HCT116 (cell line): ENCODE data around the gene A2M. TPM values are rescaled to one million over a fixed set of nuclear protein-coding genes. Genes with fewer than 3 reads are reported as not detected.
A peak's percentile ranks its signal among the peaks of the same experiment; 100 is the strongest.

Experiments used
- ATAC-seq: fragments of 200-7000 bp; cut with Tn5 transposase; 2 replicates; pipeline ENCODE4 v1.9.1; 2020; ENCODE audit warnings: mild to moderate bottlenecking, moderate library complexity
- BruUV-seq: library from RNA; stranded (reverse); fragments of 400-500 nt; replicated peaks from 2 replicates; lab custom pipeline; 2021; lab: Mats Ljungman, UMichigan
- CTCF ChIA-PET: fragments of 300-600 bp; sonication (Branson Sonifier 250); formaldehyde crosslinking; loops from one replicate; lab custom pipeline; 2021; ENCODE audit warnings: antibody characterized with exemption; lab: Charles Lee
- POLR2A ChIA-PET: fragments of 300-600, 350-600 bp; sonication (Branson Sonifier 250); formaldehyde crosslinking; loops from one replicate; lab custom pipeline; 2021; ENCODE audit warnings: antibody characterized with exemption; lab: Charles Lee
- RAD21 ChIA-PET, 2 experiments: fragments of 300-600 bp; sonication (Branson Sonifier 250); formaldehyde crosslinking; loops; one replicate each; lab custom pipeline; 2023; ENCODE audit warnings: low total read pairs in 2 of 2; ENCODE audit not compliant: uncharacterized antibody in 2 of 2, unreplicated experiment in 2 of 2, low non-redundant PET in 1 of 2; lab: Charles Lee
- DNase-seq: peaks from one replicate; pipeline ENCODE4 v3.0.0-alpha.2; 2010; ENCODE audit warnings: low read depth, low spot score
- H2AFZ ChIP-seq: fragments of 200-600 bp; shearing (Covaris generic), sonication (generic); 2 replicates; pipeline ENCODE4 v1.6.1; 2017; ENCODE audit warnings: low read depth, mixed run types, mixed read lengths, antibody characterized with exemption, low read length; ENCODE audit not compliant: poor library complexity, severe bottlenecking
- H3K27ac ChIP-seq: 2 replicates; pipeline ENCODE4 v1.5.1; 2012; ENCODE audit warnings: low read depth, low read length
- H3K27me3 ChIP-seq: fragments of 200-600 bp; sonication (generic); 2 replicates; pipeline ENCODE4 v1.6.1; 2016; ENCODE audit warnings: mixed run types, low read length, mixed read lengths; ENCODE audit not compliant: insufficient read depth
- H3K36me3 ChIP-seq, 2 experiments: fragments of 200-500 bp in 1 of 2; fragments of 200-600 bp in 1 of 2; sonication (Bioruptor generic) in 1 of 2; sonication (generic) in 1 of 2; 2 replicates each; pipeline versions ENCODE4 v1.5.1 to v1.6.1; 2014 to 2016; ENCODE audit warnings: low read length in 2 of 2, inconsistent platforms in 1 of 2, mixed read lengths in 1 of 2, mixed run types in 1 of 2; ENCODE audit not compliant: insufficient read depth in 2 of 2, control insufficient read depth in 1 of 2
- H3K4me1 ChIP-seq, 2 experiments: fragments of 200-600 bp in 1 of 2; sonication (generic) in 1 of 2; 2 replicates each; pipeline versions ENCODE4 v1.5.1 to v1.6.1; 2012 to 2017; ENCODE audit warnings: low read length in 2 of 2, inconsistent platforms in 1 of 2, mild to moderate bottlenecking in 1 of 2, mixed read lengths in 1 of 2, mixed run types in 1 of 2, moderate library complexity in 1 of 2; ENCODE audit not compliant: insufficient read depth in 2 of 2, control insufficient read depth in 1 of 2
- H3K4me2 ChIP-seq: fragments of 200-600 bp; sonication (generic); 2 replicates; pipeline ENCODE4 v1.6.1; 2017; ENCODE audit warnings: mixed run types, low read length, mixed read lengths
- H3K4me3 ChIP-seq, 2 experiments: fragments of 200-600 bp in 1 of 2; sonication (generic) in 1 of 2; replicated peaks in 1 of 2; 2 replicates each; pipeline ENCODE4 v1.5.1; 2011 to 2016; ENCODE audit warnings: low read length in 2 of 2, control low read depth in 1 of 2, low read depth in 1 of 2, mild to moderate bottlenecking in 1 of 2, mixed read lengths in 1 of 2, mixed run types in 1 of 2
- H3K79me2 ChIP-seq: fragments of 200-600 bp; sonication (generic); 2 replicates; pipeline ENCODE4 v1.6.1; 2017; ENCODE audit warnings: mild to moderate bottlenecking, mixed run types, low read length, moderate library complexity, mixed read lengths; ENCODE audit not compliant: insufficient read depth
- H3K9ac ChIP-seq: fragments of 200-600 bp; sonication (generic); 2 replicates; pipeline ENCODE4 v1.6.1; 2016; ENCODE audit warnings: low read length, mixed read lengths
- H3K9me2 ChIP-seq: fragments of 200-600 bp; sonication (generic), shearing (Covaris generic); 2 replicates; pipeline ENCODE4 v1.6.1; 2017; ENCODE audit warnings: mixed run types, mild to moderate bottlenecking, moderate library complexity; ENCODE audit not compliant: insufficient read depth
- H3K9me3 ChIP-seq, 2 experiments: fragments of 200-500 bp in 1 of 2; fragments of 200-600 bp in 1 of 2; sonication (Bioruptor generic) in 1 of 2; sonication (generic) in 1 of 2; 2 replicates each; pipeline ENCODE4 v1.6.1; 2014 to 2017; ENCODE audit warnings: low read length in 2 of 2, mixed read lengths in 2 of 2, inconsistent platforms in 1 of 2, low read depth in 1 of 2, mild to moderate bottlenecking in 1 of 2, mixed run types in 1 of 2, moderate library complexity in 1 of 2; ENCODE audit not compliant: control insufficient read depth in 1 of 2, insufficient read depth in 1 of 2
- H4K20me1 ChIP-seq: fragments of 200-600 bp; sonication (generic), shearing (Covaris generic); 2 replicates; pipeline ENCODE4 v1.6.1; 2017; ENCODE audit warnings: mixed run types, mild to moderate bottlenecking, moderate library complexity; ENCODE audit not compliant: insufficient read depth
- CBX3 ChIP-seq: IDR thresholded peaks from 2 replicates; pipeline ENCODE4 v1.6.1; 2012; ENCODE audit warnings: low read depth
- CEBPB ChIP-seq: IDR thresholded peaks from 2 replicates; pipeline ENCODE4 v1.6.1; 2012; ENCODE audit warnings: low read depth
- ELF1 ChIP-seq: IDR thresholded peaks from 2 replicates; pipeline ENCODE4 v1.6.1; 2012; ENCODE audit warnings: low read depth, borderline replicate concordance
- EZH2 ChIP-seq: fragments of 200-600 bp; sonication (generic); IDR thresholded peaks from 2 replicates; pipeline ENCODE4 v1.6.1; 2017; ENCODE audit warnings: antibody characterized with exemption, mixed run types
- FOSL1 ChIP-seq: IDR thresholded peaks from 2 replicates; pipeline ENCODE4 v1.6.1; 2012; ENCODE audit warnings: low read depth
- JUND ChIP-seq: IDR thresholded peaks from 2 replicates; pipeline ENCODE4 v1.6.1; 2012
- POLR2A ChIP-seq: IDR thresholded peaks from 2 replicates; pipeline ENCODE4 v1.7.0; 2011; ENCODE audit warnings: borderline replicate concordance; ENCODE audit not compliant: insufficient read depth, insufficient read length; ENCODE audit errors: extremely low read depth
- SIN3A ChIP-seq: IDR thresholded peaks from 2 replicates; pipeline ENCODE4 v1.6.1; 2012; ENCODE audit warnings: low read depth
- SP1 ChIP-seq: IDR thresholded peaks from 2 replicates; pipeline ENCODE4 v1.6.1; 2012; ENCODE audit warnings: low read depth
- SRF ChIP-seq: IDR thresholded peaks from 2 replicates; pipeline ENCODE4 v1.6.1; 2012; ENCODE audit warnings: low read depth
- ZFX ChIP-seq: fragments of 450-650 bp; IDR thresholded peaks from 2 replicates; pipeline ENCODE4 v1.6.1; 2017
- ZNF274 ChIP-seq: fragments of 200-500 bp; sonication (Bioruptor generic); IDR thresholded peaks from 2 replicates; pipeline ENCODE4 v1.6.1; 2014; ENCODE audit warnings: mild to moderate bottlenecking, low read depth, low read length, inconsistent platforms
- intact Hi-C: fragments of 100-400 bp; cut with micrococcal nuclease; formaldehyde crosslinking; loops from 2 replicates; pipeline ENCODE4 v1.10.0; 2022
- total RNA-seq: library from RNA; stranded (reverse); gene quantifications from one replicate; pipeline ENCODE4 v1.2.1, GENCODE V29; 2021; ENCODE audit not compliant: unreplicated experiment
- TF ChIP-seq, protein P1 (sequence below), 3 experiments: fragments of 200-600 bp in 1 of 3; sonication (generic) in 1 of 3; IDR thresholded peaks in 2 of 3; conservative IDR thresholded peaks in 1 of 3; 2 replicates each; pipeline ENCODE4 v1.5.1; 2012 to 2017; ENCODE audit warnings: low read depth in 2 of 3, low read length in 2 of 3, antibody characterized with exemption in 1 of 3, borderline replicate concordance in 1 of 3, control low read depth in 1 of 3, mild to moderate bottlenecking in 1 of 3, mixed read lengths in 1 of 3, mixed run types in 1 of 3, moderate library complexity in 1 of 3; ENCODE audit not compliant: insufficient read depth in 1 of 3
- TF ChIP-seq, protein P2 (sequence below): IDR thresholded peaks from 2 replicates; pipeline ENCODE4 v1.6.1; 2011; ENCODE audit warnings: mild to moderate bottlenecking, low read length, moderate library complexity; ENCODE audit not compliant: insufficient replicate concordance; ENCODE audit errors: extremely low read depth
- TF ChIP-seq, protein P3 (sequence below): IDR thresholded peaks from 2 replicates; pipeline ENCODE4 v1.6.1; 2012

A2M gene
- total RNA-seq, 1 experiment from 2014 or later: 3.0 TPM

DNA sequence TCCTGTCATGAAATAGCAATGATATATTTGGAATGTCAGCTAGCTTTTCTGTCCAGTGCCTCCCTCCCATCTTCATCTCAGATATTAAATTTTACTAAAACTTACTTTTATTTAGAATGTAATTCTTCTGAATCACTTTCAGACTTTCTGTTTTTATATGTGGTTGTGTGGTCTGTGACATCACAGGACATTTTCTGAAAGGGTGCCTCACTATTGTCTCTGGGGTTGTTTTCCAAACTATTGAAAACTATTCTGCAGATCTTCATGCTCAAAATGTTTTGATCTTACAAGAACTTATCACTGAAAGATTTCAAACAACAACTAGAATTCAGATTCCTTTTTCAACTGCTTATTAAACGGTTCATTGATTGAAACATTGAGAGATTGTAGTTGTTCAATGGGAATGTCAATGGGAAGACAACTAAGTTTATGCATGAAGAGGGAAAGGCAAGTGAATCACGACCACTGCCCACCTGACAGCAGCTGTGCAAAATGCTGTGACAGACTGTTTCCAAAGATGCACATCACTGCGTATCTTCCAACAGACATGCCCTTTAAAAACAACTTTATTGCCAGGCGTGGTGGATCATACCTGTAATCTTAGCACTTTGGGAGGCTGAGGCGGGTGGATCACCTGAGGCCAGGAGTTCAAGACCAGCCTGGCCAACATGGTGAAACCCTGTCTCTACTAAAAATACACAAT lies 75.1 kb downstream of the A2M start:
- RAD21 ChIA-PET: no interaction called here

DNA sequence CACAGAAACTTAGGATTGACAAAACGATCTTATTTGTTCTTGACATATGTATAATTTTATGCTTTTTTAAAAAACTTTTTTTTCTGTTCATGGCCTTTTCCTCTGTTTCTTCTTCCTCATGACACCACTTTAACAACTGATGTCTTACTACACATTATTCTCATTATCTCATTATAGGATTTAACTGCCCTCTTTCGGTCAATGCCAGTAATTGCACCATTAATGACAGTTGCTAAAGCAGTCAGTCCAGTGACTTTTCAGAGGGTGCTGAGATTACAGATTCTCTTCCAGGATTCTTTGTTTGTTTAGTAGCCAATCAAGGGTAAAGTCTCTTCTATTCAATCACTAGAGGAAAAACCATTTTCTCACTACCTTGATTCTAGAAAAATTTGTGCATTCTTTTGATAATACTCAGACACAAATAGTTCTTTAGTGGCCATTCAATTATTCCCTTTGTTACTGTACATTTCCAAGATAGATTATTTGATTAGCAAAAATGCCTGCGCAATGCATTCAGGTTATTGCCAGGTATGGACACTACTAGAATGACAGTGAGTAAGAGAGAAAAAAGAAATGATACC lies 76.2 kb downstream of the A2M start:
- ChIA-PET RAD21 (no interaction called here), POLR2A (no interaction called here), CTCF (interaction anchor here (1.0 to 1.6 kb wide), 5 partner anchors 11 to 540 kb away, joined by 3 to 13 read pairs (median 7); no protein-coding TSS in a partner anchor)
- BruUV-seq: no TSS peak
- Histone ChIP-seq H3K36me3 (no peaks in the 10 kb centered on the region), H3K9me2 (no peaks in the 10 kb centered on the region), H3K4me1 (no peaks in the 10 kb centered on the region), H4K20me1 (no peaks in the 10 kb centered on the region), H3K27me3 (0 out of 2 replicates have a peak, but pooled peaks cover 4% of the 10 kb centered on the region), H3K4me3 (no peak overlapping the region), H2AFZ (no peak overlapping the region), H3K9me3 (no peaks in the 10 kb centered on the region), H3K27ac (no peak overlapping the region), H3K79me2 (no peaks in the 10 kb centered on the region), H3K9ac (no peak overlapping the region), H3K4me2 (no peak overlapping the region)
- DNase-seq (peak; percentile 18), ATAC-seq (peak; percentile 84)
- intact Hi-C loops: loop anchor here (1.0 to 5.0 kb wide), 3 partner anchors 147 to 357 kb away; no protein-coding TSS in a partner anchor
- TF ChIP-seq, protein P1, sequence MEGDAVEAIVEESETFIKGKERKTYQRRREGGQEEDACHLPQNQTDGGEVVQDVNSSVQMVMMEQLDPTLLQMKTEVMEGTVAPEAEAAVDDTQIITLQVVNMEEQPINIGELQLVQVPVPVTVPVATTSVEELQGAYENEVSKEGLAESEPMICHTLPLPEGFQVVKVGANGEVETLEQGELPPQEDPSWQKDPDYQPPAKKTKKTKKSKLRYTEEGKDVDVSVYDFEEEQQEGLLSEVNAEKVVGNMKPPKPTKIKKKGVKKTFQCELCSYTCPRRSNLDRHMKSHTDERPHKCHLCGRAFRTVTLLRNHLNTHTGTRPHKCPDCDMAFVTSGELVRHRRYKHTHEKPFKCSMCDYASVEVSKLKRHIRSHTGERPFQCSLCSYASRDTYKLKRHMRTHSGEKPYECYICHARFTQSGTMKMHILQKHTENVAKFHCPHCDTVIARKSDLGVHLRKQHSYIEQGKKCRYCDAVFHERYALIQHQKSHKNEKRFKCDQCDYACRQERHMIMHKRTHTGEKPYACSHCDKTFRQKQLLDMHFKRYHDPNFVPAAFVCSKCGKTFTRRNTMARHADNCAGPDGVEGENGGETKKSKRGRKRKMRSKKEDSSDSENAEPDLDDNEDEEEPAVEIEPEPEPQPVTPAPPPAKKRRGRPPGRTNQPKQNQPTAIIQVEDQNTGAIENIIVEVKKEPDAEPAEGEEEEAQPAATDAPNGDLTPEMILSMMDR (IDR thresholded peaks at IDR 0.05 in 2 of 3, conservative IDR thresholded peaks at IDR 0.05 in 1 of 3; ENCODE audit: borderline replicate concordance in 1 of 3, insufficient read depth in 1 of 3, low read depth in 2 of 3, low read length in 2 of 3): peak; percentile 55 to 77 (median 57); a peak in 5 of 6 replicates
- no peak for TF ChIP-seq POLR2A
- TF ChIP-seq, protein P2, sequence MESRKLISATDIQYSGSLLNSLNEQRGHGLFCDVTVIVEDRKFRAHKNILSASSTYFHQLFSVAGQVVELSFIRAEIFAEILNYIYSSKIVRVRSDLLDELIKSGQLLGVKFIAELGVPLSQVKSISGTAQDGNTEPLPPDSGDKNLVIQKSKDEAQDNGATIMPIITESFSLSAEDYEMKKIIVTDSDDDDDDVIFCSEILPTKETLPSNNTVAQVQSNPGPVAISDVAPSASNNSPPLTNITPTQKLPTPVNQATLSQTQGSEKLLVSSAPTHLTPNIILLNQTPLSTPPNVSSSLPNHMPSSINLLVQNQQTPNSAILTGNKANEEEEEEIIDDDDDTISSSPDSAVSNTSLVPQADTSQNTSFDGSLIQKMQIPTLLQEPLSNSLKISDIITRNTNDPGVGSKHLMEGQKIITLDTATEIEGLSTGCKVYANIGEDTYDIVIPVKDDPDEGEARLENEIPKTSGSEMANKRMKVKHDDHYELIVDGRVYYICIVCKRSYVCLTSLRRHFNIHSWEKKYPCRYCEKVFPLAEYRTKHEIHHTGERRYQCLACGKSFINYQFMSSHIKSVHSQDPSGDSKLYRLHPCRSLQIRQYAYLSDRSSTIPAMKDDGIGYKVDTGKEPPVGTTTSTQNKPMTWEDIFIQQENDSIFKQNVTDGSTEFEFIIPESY: no peak
- TF ChIP-seq JUND: no peak
- TF ChIP-seq EZH2: no peak
- TF ChIP-seq SIN3A: no peak
- TF ChIP-seq ZNF274: no peak
- TF ChIP-seq CBX3: no peak
- TF ChIP-seq, protein P3, sequence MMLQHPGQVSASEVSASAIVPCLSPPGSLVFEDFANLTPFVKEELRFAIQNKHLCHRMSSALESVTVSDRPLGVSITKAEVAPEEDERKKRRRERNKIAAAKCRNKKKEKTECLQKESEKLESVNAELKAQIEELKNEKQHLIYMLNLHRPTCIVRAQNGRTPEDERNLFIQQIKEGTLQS: no peak
- TF ChIP-seq ZFX: no peak
- TF ChIP-seq SP1: no peak
- TF ChIP-seq CEBPB: peak; percentile 22; the same call in 1 of the 2 replicates

More for the DNA sequence above, 75.1 kb downstream of the A2M start:
- intact Hi-C loops: no loop called here
- H3K9me3 ChIP-seq: no peaks in the 10 kb centered on the region
- H3K27me3 ChIP-seq: 0 out of 2 replicates have a peak, but pooled peaks cover 4% of the 10 kb centered on the region
- H3K4me2 ChIP-seq: no peak overlapping the region
- H3K9ac ChIP-seq: no peak overlapping the region
- POLR2A ChIA-PET: no interaction called here
- no peak for ATAC-seq
- no peaks in the 10 kb centered on the region for H4K20me1 ChIP-seq
- H3K4me1 ChIP-seq: no peaks in the 10 kb centered on the region
- TF ChIP-seq CEBPB (no peak), EZH2 (no peak), FOSL1 (no peak), SRF (no peak), ELF1 (no peak)
- TF ChIP-seq, protein P3: no peak
- TF ChIP-seq, all 23 proteins: peak for 0
- BruUV-seq: no TSS peak
- no peak for DNase-seq
- H2AFZ ChIP-seq: no peak overlapping the region
- H3K27ac ChIP-seq: no peak overlapping the region
- no peak overlapping the region for H3K4me3 ChIP-seq
- no peaks in the 10 kb centered on the region for H3K36me3 ChIP-seq
- CTCF ChIA-PET: no interaction called here
- no peaks in the 10 kb centered on the region for H3K9me2 ChIP-seq
- no peaks in the 10 kb centered on the region for H3K79me2 ChIP-seq
